Measurements from ENCODE around the gene KLHL13.
"Not testable (repeated sequence)": the region's sequence is repeated elsewhere in the genome, so short reads cannot be mapped to it uniquely, and the experiment has no call there.

KLHL13 gene

DNA sequence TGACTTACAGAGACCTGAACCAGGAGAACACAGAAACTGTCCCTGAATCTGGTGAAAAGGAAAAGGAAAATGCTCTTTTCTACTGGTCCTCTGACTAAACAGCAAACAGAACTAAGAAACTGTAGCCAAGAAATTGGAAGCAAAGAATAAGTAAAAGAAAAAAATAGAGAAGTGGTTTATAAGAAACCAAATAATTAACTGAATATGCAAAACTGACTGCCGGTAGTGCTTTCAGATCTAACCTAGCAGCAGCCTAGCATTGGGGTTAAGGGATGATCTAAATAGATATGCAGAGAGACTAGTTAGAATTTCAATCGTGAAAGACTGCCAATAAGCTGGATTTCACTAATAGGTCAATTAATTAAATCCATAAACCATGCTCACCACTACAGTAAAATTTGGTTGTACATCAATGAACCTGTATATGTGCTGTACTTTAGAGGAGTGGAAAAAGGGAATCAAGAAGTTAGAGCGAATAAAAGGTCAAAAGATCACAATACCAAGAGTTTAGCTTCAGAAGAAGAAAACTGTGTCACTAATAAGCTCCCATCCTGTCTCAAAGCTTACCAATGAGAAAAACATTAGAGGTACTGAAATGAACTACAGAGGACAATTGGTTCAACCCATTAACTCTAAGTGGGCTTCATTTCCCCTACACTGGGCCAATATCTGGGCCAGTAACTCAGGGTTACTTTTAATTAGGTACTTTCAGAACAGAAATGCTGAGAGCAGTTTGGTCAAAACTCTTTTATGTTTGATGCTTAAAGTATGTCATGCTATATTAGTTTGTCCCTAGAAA is 53.6 kb downstream of the KLHL13 start:
- no peak for DNase-seq

DNA sequence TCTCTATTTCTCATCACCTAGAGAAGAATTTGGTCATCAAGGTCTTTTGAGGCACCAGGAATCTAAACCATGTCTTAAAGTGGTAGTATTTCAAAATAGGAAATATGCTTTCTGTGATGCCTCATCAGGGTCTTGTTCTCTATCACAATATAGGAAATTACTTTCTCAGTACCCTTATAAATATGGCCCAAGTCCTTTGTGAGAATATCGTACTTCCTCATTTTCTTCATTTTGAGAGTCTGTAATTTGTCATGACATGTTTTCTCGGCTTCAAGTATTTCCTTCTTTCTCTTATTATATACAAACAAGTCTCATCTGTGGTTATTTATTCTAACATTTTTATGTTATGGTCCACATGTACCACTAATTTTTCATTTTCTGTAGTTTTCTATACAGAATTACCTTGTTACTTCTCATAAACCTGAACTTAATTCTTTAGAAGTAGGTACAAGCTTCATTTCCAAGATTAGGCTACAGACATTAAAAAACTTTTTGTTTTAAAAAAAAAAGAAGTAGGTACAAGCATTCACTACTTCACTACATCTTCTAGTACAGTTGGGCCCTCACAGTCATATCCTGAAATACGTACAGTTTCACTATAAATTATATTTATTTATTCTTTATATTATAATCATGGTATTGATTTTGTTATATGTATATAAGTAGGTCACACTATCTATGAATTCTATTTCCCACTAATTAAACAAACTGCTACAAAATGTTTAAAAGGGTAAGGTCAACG is 54.4 kb downstream of the KLHL13 start:
- DNase-seq, result no peak

DNA sequence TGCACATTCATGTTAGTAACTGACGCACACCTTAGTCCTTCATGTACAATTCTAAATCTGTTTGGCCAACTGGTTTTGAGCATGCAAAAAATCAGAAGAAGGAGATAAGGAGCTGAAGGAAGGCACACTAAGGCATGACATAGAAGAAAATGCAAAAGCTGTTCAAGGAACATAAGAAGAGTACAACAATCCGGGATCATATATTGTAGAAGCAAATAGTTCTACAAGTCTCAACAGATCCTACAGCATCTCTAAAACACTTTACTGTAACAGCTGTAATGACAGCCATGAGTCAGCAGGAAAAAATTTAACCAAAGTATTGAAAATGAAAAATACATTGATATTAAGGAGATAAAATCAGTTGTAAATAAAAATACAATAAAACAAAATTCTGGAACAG is 57.7 kb downstream of the KLHL13 start:
- DNase-seq, result no peak

GRCh38 chrX:118056870-118057269 is 59.7 kb downstream of the KLHL13 start:
- no peak for DNase-seq

- DNase-seq, result no peak
Observed at GRCh38 chrX:118049713-118050112, 66.9 kb downstream of the KLHL13 start.

GRCh38 chrX:118047446-118048186 is 69.0 kb downstream of the KLHL13 start:
- peak; percentile 1 for DNase-seq

- no peak for DNase-seq
Observed at GRCh38 chrX:118039591-118039990, 77.0 kb downstream of the KLHL13 start.

DNA sequence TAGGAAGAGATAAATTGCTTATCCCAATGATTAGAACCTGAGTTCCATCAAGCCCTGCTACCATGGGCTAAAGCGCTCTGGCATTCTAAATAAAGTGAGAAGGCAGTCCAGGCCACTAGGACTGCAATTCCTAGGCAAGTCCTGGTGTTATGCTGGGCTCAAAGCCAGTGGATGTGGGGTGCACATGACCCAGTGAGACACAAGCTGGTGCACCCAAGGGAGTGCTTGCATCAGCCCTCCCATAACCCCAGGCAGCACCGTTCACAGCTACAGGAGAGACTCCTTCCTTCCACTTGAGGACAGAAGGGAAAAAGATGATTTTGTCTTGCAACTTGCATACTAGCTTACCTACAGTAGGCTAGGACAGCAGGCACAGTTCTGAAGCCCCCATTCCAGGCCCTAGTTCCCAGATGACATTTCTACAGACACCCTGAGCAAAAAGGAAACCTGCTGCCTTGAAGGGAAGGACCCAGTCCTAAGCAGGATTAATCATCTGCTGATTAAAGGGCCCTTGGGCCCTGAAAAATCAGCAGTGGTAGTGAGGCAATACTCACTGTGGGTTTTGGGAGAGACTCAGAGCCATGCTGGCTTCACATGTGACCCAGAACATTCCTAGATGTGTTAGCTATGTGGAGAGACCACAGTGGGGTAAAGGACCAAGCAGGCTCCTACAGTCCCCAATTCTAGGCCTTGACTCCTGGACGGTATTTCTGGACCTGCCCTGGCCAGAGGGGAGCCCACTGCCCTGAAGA is 77.8 kb downstream of the KLHL13 start:
- no peak for DNase-seq

- DNase-seq, result no peak
Observed at GRCh38 chrX:118026631-118027030, 90.0 kb downstream of the KLHL13 start.

GRCh38 chrX:118025226-118025625 is 91.4 kb downstream of the KLHL13 start:
- DNase-seq, result no peak

GRCh38 chrX:118024482-118024881 is 92.1 kb downstream of the KLHL13 start:
- no peak for DNase-seq

- no peak for DNase-seq
Observed at GRCh38 chrX:118022753-118023152, 93.9 kb downstream of the KLHL13 start.

DNA sequence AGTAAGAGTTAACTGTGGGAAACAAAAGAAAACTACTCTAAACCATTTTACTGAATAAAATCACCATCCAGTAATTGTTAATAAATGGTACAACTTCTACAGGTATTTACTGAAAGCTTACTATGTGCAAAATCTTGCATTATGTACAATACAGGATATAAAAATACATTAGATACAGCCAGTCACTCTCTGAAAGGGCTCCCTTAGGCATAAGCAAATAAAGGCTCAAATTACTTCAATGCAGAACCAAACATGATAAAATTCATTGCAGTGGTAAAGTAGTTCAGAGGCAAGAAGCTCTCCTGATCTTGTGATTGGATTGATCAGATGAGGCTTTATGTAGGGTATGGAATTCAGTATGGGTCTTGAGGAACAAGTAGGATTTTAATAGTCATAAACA is 100.2 kb downstream of the KLHL13 start:
- no peak for DNase-seq

DNA sequence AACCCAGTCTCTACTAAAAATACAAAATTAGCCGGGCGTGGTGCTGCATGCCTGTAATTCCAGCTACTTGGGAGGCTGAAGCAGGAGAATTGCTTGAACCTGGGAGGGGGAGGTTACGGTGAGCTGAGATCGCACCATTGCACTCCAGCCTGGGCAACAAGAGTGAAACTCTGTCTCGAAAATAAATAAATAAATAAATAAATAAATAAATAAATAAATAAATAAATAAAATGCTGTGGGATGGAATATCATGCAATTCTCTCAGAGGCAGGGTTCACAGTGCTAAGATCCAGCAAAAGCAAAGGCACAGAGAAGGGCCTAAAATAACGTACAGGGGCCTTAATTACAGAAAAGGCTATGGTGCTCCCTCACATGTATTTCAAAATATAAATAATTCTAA is 114.2 kb downstream of the KLHL13 start:
- not testable (repeated sequence) for DNase-seq

DNA sequence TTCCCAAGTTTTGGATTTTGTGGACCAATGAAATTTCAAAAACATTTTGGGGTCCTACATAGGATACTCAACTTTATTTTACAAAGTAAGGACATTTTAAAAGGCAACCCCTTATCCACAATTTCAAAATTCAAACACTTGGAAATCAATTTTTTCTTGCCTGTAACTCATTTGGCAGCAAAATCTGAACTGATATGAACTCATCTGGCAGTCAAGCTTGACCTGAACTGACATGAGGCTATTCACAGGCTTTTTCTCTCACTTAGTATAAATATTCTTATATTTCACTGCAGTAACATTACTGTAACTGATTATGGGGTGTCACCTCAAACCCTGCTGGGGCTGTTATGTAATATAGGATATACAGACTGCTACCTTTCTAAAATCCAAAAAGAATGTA is 116.1 kb downstream of the KLHL13 start:
- no peak for DNase-seq

DNA sequence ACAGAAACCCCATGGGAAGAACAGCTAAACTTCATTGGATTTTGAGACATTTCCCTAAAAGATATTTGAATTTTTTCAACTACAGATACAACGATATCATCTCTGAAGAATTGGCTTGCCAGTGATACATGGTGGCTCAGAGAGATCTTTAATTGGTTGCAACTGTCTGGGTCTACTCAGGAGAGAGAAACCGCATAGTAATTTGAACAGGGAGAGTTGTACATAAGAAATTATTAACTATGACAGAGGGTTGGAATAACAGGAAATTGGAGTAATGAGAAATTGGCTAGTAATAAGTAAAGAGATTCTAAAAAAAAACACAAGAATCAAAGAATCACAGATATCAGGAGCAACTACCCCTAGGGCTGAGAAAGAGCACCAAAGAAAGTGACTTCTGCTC is 118.4 kb downstream of the KLHL13 start:
- DNase-seq, result no peak

DNA sequence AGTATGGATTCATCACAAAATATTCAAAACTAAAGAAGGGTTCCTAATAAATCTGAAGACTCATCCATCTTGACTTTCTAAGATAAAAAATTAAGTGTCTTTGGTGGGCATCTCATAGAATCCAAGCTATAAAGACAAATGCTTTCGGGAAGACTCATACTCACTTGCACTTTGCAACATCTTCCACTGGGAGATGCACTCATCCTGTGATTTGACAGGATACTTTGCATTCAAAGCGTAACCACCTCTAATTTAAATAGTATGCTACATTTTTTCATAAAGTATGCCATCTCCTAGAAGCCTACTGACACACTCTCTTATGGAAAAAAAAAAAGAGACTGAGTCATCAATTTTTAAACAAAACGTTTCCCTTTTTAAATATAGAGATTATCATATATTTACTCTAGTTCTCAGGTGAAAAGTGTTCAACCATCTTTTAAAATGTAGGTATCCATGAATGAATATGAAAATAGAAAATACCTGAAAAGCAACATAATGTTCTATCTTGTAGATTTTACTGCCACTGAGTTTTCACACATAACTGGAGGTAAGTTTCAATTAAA is 119.6 kb downstream of the KLHL13 start:
- DNase-seq, result peak; percentile 5

DNA sequence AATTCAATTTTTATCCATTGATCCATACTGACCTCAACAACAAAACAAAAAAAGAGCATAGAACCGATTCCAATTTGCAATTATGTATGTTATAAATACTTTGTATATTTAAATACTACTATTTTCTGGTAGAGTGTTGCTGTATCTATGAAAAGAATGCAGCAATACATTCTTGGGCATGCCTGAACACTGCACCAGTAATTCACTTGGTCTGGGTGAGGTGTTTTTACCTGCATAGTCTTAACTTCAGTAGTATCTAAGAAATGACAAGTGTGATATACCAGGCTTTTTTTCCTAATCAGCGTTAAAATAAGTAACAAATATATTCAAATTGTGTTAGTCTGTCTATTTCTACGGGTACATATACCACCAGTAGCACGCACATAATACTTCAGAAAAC is 120.2 kb downstream of the KLHL13 start:
- no peak for DNase-seq

DNA sequence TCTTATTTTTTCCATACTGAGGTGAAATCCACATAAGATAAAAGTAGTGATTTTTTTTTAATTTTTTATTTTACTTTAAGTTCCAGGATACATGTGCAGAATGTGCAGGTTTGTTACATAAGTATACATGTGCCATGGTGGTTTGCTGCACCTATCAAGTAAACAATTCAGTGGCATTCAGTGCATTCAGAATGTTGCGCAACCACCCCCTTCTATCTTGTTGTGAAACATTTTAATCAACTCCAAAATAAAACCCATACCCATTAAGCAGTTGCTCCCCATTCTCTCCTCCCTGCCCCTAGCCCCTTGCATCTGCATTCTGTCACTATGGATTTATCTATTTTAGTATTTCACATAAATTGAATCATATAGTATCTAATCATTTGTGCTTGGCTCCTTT is 121.2 kb downstream of the KLHL13 start:
- DNase-seq, result no peak

DNA sequence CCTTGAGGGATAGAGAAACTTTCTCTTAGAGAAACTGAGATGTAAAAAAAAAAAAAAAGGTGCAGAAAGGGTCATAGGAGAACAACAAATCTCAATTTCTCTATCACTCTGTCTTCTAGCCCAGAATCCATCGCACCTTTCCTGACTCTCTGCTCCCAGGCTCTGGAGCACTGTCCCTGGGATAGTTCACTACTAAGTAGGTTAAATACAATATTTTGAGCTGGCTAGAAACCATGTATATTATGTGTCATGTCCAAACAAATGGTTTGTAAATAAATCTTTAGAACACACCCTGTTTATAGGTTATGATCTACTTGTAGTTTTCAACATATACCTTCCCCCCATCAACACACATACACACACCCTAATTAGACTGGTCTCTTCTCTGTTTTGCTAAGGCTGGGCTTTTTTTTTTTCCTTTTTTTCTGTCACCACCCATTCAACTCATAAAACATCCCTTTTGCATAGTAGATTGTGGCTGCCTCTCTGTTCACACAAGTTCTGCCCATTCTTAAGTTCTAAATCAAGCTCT is 124.4 kb downstream of the KLHL13 start:
- DNase-seq, result no peak

- no peak for DNase-seq
Observed at GRCh38 chrX:117990438-117990837, 126.2 kb downstream of the KLHL13 start.

DNA sequence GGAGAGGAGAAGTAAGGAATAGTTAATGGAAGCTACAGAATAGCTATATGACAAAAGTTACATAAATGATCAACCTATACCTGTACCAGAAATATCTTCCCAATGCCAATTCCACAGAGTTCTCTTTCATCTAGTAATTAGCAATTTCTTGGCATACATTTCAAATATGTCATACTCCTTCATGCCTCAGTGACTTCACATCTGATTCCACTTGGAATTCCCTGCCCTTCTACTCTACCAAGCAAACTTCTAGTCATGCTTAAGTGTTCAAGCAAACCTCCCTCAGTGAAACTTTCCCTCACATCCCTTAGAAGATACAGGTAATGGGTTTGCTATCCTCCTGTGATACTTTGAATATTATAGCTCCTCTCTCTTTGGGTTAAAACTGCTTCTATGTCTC is 127.1 kb downstream of the KLHL13 start:
- no peak for DNase-seq
